BE2C (cell line): ENCODE measurements around the gene TSBP1.
"Not testable (repeated sequence)": the region's sequence is repeated elsewhere in the genome, so short reads cannot be mapped to it uniquely, and the experiment has no call there.

ENCODE experiments used
- DNase-seq: peaks from one replicate; pipeline ENCODE4 v3.0.0-alpha.2; 2020
- H3K27me3 ChIP-seq: fragments of 250-450 bp; sonication (Bioruptor Pico); 2 replicates; pipeline ENCODE4 v1.5.1; 2020; ENCODE audit warnings: mild to moderate bottlenecking
- H3K36me3 ChIP-seq: fragments of 250-450 bp; sonication (Bioruptor Pico); 2 replicates; pipeline ENCODE4 v1.5.1; 2020; ENCODE audit warnings: mild to moderate bottlenecking
- H3K4me1 ChIP-seq: fragments of 250-450 bp; sonication (Bioruptor Pico); 2 replicates; pipeline ENCODE4 v1.5.1; 2020
- H3K4me3 ChIP-seq: 2 replicates; pipeline ENCODE4 v1.5.1; 2011; ENCODE audit warnings: low read depth, low read length
- H3K9me3 ChIP-seq: fragments of 250-450 bp; sonication (Bioruptor Pico); 2 replicates; pipeline ENCODE4 v1.5.1; 2020
- CTCF ChIP-seq: IDR thresholded peaks from 2 replicates; pipeline ENCODE4 v1.5.1; 2012; ENCODE audit warnings: mild to moderate bottlenecking, low read depth, low read length

The TSBP1 gene

GRCh38 chr6:32298632-32299336, 72.9 kb downstream of the TSBP1 start:
- Histone ChIP-seq H3K36me3 (no peaks in the 10 kb centered on the region), H3K27me3 (peaks cover 10% of the 10 kb centered on the region), H3K4me3 (no peak overlapping the region), H3K4me1 (no peaks in the 10 kb centered on the region), H3K9me3 (no peaks in the 10 kb centered on the region)
- no peak for DNase-seq
- no peak for TF ChIP-seq CTCF

DNA sequence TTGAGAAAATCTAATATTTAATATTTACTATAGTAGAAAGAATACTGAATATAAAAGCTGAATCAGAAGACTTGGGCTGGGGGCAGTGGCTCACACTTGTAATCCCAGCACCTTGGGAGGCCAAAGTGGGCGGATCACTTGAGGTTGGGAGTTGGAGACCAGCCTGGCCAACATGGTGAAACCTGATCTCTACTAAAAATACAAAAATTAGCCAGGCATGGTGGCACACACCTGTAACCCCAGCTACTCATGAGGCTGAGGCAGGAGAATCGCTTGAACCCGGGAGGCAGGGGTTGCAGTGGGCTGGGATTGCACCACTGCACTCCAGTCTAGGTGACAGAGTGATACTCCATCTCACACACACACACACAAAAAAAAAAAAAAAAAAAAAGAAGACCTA, 76.7 kb downstream of the TSBP1 start:
- H3K4me1 ChIP-seq, DNase-seq, H3K36me3 ChIP-seq, H3K9me3 ChIP-seq, H3K4me3 ChIP-seq: not testable (repeated sequence)
- peaks cover 15% of the 10 kb centered on the region for H3K27me3 ChIP-seq

DNA sequence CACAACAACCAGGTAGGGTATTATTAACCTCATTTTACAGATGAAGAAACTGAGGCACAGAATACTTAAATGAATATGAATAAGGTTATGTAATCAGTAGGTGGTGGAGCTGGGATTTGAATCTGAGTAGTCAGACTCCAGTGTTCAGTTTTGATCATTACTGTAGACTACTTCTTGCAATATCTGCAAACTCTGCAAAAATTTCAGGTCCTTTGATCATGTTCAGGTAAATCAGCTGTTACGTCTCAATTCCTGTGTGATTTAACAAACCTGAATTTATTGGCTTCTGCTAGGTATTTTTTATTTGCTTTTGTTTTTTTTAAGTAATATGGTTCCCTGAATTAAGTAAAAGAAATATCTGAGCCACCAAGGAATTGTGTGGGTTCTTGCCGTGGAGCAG, 77.1 kb downstream of the TSBP1 start:
- Histone ChIP-seq H3K27me3 (peaks cover 19% of the 10 kb centered on the region), H3K4me1 (no peaks in the 10 kb centered on the region), H3K36me3 (no peaks in the 10 kb centered on the region), H3K9me3 (no peaks in the 10 kb centered on the region), H3K4me3 (no peak overlapping the region)
- no peak for DNase-seq
- no peak for TF ChIP-seq CTCF

DNA sequence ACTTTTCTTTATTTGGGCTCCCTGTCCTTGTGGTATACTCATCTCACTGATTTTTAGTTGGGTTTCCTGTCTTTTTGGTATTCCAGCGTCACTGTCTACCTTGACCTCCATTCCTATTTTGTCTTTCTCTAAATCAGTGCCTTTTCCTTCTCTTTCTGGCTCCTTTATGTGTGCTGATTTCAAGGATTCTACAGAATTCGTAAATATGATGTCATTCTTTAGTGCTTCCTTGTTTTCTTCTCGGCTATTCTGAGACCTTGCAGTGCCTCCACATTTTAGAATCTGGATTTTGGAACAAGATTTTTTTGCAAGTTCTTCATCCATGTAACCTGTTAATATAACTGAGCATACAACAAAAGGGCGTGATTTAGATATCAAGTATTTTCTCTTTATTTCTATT, 78.0 kb downstream of the TSBP1 start:
- Histone ChIP-seq H3K36me3 (no peaks in the 10 kb centered on the region), H3K9me3 (no peaks in the 10 kb centered on the region), H3K4me3 (no peak overlapping the region), H3K4me1 (no peaks in the 10 kb centered on the region), H3K27me3 (peaks cover 24% of the 10 kb centered on the region)
- no peak for DNase-seq
- no peak for TF ChIP-seq CTCF

DNA sequence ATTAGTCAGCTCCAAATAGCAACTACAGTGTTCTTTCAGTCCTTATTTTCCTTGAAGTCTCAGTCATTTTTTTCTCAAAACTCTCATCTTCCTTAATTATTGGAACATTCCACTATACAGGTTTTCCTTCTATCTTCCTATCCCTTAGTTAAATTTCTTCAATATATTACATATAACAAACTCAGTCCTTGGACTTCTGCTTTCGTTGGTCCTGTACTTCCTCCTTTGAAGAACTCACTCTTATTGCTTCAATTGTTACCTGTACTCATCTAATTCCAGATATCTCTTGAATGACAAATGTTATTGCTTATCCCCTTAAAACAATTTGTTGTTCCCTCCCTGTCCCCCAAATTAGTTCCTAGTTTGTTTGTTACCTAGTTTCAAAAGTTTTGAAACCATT, 80.2 kb downstream of the TSBP1 start:
- Histone ChIP-seq H3K4me3 (no peak overlapping the region), H3K4me1 (no peaks in the 10 kb centered on the region), H3K9me3 (no peaks in the 10 kb centered on the region), H3K36me3 (no peaks in the 10 kb centered on the region), H3K27me3 (peaks cover 32% of the 10 kb centered on the region)
- DNase-seq = no peak
- no peak for TF ChIP-seq CTCF

DNA sequence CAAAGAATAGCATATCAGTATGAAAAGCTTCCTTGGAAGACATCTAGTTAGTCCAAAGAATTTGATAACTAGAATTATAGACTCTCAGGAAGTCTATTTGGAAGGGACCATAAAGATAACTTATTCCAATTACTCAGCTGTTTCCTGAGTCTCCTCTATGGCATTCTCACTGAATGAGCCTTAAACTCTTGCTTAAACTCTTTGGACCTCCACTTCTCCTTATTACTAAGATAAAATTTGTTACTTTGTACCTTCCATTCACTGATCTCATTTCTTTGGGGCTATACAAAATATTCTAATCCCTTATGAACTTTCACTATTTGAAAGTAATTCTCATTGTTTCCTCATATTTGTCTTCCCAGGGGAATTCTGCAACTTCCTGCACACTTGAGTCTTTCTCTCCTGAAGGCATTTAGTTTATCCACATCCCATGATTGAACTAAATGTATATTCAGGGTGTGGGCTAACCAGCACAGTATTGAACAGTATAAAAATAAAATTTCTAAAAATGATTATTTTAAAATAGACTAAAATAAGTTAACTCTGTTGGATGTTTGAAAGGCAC, 80.7 kb downstream of the TSBP1 start:
- Histone ChIP-seq H3K27me3 (peaks cover 32% of the 10 kb centered on the region), H3K36me3 (no peaks in the 10 kb centered on the region), H3K4me1 (no peaks in the 10 kb centered on the region), H3K9me3 (no peaks in the 10 kb centered on the region), H3K4me3 (no peak overlapping the region)
- DNase-seq = no peak
- no peak for TF ChIP-seq CTCF

GRCh38 chr6:32288426-32288825, 83.3 kb downstream of the TSBP1 start:
- H3K4me1 ChIP-seq = no peaks in the 10 kb centered on the region
- H3K27me3 ChIP-seq = peaks cover 29% of the 10 kb centered on the region
- TF ChIP-seq CTCF = no peak
- H3K36me3 ChIP-seq = no peaks in the 10 kb centered on the region
- no peaks in the 10 kb centered on the region for H3K9me3 ChIP-seq
- H3K4me3 ChIP-seq = no peak overlapping the region
- DNase-seq = no peak

DNA sequence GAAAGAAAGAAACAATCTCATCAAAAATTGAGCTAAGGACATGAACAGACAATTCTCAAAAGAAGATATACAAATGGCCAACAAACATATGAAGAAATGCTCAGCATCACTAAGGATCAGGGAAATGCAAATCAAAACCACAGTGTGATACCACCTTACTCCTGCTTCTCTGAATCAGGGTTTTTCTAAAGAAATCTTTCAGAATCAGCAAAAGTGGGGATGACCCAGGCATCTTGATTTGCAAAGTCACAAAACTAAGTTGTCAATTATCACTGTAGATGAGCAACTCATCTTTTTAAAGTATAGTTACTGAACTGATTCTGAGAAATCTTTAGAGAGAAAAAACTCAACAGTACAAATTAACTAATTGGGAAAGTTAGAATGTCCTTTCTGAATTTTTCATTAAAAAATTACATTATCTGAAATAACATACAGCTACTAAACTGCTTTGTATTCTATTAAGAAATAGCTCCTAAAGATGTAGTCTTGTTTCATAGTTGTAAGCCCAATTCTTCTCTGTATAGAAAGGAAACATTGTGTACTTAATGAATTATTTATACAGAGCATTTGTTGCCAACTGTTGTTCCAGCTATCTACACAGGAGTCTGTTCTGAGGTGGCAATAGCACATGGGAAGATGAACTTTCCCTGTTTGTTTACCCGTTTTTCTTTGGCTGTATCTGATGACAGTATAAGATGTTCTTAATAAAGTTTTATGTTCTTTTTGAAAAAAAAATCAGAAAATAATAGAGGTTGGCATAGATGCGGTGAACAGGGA, 97.7 kb downstream of the TSBP1 start:
- not testable (repeated sequence) for H3K4me1 ChIP-seq, H3K36me3 ChIP-seq, DNase-seq, H3K9me3 ChIP-seq, H3K4me3 ChIP-seq, H3K27me3 ChIP-seq
